Central memory CD4-positive, alpha-beta T cell (primary cell): ENCODE measurements around the gene UBL3.

ENCODE experiments used
- DNase-seq: peaks from one replicate; pipeline ENCODE4 v3.0.0; 2022

Gene UBL3

DNA sequence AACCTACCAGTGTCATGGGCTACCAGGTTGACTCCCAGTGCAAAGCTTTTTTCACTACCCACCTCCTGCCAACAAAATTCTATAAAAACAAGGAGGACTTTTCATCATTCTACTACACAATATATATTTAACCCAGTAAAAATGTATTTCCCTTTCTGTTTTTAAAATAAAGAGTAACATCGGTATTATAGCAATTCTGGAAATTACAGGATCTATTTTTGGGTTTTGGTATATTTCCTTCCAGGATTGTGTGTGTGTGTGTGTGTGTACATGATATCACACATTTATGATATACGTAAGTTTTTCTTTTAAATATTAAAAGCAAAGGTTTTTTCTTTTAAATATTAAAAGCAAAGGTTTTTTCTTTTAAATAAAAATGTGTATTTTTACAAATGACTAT, 6.0 kb upstream of the UBL3 start:
- no peak for DNase-seq

DNA sequence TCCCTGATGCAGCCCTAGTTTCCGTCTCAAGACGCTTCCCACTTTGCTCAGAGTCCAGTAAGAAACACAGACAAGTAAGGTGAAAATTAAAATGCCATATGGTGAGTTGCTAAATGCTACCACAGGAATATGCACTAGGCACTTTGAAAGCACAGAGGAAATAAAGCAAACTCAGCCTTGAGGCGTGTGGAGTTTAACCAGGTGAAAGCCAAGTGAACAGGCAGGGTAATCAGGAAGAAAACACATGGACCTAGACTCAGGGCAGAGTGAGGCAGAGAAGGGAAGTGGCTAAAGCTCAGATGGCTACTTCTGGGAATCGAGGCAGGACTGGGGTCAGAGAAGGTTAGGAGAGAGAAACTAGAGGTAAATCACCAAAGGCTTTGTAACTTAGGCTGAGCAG, 5.4 kb upstream of the UBL3 start:
- DNase-seq, result no peak

DNA sequence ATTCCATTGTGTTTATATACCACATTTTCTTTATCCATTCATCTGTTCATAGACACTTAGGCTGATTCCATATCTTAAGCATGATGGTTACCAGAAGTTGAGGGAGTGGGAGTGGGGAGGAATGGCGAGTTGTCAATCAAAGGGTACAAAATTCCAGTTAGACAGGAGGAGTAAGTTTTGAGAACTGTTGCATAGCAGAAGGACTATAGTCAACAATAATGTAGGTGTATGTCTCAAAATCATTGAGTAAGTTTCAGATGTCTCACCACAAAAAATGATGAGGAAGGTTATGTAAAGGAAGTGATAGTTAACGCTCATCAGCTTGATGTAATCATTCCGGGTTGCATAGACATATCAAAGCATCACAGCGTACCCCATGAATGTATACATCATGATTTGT, 4.6 kb upstream of the UBL3 start:
- DNase-seq, result no peak

DNA sequence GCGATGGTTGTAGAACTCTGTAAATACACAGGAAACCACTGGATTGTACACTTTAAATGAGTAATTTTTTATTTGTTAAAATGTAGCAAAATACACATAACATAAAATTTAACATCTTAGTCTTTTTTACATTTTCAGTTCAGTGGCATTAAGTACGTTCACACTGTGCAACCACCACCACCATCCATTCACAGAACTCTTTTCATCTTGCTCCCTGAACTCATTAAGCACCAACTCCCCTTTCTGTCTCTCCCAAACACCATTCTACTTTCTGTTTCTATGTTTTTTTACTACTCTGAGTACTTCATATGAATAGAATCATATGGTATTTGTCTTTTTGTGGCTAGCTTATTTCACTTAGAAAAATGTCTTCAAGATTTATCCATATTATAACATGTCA, 2.7 kb upstream of the UBL3 start:
- no peak for DNase-seq

DNA sequence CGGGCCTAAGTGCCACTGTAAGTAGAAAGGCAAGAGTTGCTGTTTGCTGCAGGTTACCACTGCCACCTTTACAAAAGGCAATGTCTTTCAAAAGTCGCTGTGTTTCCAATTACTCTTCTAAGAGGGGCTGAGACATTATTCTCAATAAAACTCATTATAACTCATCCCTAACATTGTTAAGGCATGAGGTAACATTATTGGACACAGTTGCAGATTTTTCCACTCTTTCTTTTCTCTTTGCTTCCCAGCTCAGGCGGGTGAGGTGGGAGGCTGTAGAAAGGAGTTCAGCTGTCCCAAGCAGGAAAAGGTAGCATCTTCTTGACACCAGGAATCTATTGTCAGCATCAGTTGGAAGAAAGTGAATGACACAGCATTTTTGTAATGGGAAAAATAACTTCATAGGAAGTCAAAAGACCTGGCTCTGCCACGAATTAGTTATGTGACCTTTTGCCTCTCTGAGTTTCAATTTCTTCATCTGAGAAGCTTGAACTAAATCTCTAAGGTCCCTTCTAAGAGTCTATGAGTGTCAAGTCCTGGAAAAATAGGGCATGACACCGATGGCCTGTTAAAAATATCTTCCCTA, 2.1 kb upstream of the UBL3 start:
- DNase-seq, result no peak

DNA sequence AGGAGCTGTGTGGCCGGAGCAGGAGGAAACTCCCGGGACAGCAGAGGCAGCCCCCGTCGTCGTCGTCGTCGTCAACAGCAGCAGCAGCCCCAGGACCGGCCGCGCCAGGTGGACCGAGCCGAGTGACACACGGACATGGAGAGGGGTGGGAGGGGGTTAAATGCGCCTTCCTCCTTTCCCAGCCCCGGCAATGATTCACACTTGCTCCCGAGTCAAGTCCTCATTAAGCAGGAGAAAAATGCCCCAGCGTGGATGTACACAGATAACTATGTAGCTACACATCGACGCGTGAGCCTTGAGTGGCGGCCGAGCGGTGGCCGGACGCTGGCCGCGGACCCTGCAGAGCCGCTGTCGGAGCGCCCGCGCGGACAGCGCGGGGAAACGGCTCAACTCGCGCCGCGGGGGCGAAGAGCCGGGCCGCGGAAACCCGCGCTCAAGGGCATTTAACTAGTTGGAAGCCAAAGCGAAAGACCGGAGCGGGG, 645 bp downstream of the UBL3 start:
- DNase-seq, result no peak

DNA sequence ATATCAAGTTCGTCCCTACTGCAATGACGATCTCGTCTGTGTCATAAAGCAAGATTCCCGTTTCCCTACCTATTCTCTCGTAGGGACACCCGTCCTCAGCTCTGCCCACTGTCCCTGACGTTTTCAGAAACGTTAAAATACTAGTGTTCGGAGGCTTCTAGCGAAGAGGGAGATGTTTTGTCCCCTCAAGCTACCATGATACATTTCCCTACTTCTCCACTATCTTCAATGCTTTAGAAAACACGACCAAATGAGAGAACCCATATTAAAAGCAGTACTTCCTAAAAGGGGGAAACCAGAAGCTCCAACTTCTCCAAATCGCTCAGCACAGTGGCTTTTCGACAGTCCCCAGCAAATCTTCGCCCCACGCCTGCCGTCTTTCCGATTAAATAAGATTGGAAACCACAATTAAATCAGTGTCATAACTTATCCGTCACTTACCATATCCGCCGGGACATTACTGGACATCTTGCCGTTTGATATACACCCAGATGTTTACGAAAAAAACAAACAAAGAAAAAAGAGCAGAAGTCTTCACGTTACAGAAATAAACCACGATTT, 1.3 kb downstream of the UBL3 start:
- peak; percentile 44 for DNase-seq

DNA sequence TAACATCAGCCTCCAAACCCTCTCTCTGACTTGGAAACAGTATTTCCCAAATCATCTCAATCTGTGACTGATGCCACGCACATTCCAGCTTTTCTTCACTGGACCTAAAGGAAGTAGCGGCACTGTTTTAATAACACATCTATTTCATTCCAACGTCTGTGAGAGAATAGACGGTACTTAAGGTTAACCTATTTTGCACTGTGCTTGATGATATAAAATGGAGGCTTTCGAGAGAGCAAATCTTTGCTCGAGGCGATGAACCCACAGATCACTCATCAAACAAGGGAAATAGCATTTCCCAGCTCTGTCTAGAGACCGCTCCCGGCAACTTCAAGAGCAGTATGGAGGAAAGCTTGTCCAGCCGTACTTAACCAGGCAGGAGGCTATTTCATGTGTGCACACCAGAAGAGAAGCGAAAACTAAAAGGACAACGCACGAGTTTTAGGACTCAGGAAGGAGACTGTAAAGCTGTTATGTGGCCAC, 2.9 kb downstream of the UBL3 start:
- no peak for DNase-seq

DNA sequence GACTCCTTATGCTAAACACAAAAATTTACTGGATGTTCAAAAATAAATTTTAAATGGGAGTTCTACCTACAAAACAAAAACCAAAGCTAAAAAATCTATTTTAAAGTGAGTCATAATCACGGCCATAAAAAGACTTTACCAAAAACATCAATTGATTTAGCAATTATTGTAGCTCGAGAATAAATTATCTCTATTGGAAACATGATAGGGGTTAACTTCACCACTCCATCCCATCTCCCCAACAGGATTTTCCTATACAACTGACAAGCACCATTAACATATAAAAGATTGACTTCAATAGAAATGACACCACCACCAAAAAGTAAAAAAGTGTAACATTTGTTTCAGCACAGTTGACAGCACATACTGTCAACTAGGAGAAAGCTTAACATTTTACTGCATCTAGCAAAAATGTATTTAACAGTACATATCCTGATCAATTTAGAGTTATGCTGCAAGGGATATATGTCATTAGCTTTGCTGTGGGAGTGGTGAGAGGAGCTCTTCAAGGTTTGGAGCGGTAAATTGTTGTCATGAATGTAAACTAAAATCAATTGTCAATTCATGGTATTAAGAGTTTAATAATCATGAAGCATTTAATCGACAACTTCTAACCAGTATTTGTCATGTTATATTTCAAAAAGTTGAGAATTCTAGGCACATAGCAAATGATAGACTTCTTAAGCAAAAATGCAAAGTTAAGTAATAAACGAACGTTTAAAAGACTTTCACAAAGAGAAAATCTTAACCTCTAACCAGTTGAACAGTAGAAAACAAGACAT, 3.8 kb downstream of the UBL3 start:
- DNase-seq, result no peak

DNA sequence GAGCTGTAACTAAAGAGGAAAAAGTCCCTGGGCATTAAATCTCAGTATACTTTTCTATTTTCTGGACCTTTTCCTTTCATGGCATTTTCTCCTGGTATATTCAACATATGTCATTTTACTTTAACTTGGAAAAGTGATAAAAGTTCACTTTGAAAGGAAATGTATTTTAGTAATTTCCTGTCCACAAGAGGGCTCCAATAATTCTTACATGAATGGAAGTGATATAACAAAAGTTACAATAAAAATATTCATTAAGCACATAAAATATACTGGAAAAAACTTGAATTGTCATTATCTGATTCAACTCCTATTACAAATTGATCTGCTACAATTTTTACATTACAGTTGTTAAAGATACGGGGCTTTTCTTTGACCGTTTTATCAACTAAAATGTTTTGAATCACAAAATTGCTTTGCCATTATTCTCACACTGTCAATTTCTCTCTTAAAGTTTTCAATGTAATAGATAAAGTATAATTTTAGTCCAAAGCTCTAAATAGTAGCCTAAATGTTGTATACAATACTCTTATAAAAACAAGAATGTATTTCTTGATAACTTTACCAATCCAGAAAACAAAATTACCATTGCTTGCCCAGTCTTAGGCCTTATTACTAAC, 4.9 kb downstream of the UBL3 start:
- DNase-seq, result peak; percentile 12

DNA sequence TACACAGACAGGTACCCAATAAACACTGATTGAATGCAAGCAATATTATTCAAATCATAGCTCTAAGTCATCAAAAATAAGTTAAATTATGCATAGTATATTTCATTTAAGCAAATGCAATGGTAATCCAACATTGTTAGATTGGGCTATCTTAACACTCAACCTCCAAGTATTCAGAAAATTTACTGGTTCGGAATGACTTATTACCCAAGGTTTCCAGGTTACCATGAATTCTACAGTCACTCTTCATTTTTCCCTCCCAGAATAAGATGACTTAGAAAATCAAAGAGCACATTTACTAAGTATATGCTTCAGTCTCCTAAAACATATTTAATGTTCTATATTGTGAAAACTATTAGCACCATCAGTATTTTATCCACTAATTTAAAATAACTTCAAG, 6.0 kb downstream of the UBL3 start:
- DNase-seq, result no peak

DNA sequence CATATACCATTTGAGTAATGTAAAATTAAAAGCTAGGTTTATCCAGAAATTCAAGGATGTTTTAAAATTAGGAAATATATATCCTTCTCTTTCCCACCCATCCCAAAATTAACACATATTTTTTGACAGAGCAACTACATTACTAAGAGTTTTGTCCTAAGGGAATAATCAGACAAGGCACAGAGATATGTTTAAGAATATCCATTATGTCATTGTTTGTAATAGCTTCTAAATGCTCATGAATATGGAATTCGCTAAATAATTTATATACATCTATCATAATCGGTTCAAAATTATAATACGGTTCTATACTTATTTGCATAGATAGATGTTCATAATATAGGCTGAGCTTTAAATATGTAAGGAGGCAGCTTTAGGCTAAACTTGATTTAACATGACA, 9.8 kb downstream of the UBL3 start:
- DNase-seq, result no peak

DNA sequence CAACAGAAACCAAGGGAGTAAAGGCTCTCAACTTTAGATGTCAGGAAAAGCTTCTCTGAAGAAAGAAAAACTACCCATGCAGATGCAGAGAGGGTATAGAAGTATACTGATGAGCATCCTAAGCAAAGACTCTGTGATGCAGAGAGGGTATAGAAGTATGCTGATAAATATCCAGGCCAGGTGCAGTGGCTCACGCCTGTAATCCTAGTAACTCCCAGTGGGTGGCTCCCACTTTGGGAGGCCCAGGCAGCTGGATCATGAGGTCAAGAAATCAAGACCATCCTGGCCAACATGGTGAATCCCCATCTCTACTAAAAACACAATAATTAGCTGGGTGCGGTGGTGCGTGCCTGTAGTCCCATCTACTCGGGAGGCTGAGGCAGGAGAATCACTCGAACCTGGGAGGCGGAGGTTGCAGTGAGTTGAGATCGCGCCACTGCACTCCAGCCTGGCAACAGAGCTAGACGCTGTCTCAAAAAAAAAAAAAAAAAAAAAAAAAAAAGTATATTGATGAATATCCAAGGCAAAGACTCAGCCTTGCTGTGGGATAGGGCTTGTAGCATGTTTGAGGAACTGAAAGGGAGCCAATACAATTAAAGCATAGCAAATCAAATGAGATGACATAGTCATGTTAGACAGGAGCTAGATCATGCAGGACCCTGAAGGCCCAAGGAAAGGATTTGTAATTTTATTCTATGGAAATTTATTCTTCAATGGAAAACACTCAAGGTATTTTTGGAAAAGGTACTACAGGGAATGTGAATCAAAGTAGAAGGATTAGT, 14.9 kb downstream of the UBL3 start:
- DNase-seq, result no peak

DNA sequence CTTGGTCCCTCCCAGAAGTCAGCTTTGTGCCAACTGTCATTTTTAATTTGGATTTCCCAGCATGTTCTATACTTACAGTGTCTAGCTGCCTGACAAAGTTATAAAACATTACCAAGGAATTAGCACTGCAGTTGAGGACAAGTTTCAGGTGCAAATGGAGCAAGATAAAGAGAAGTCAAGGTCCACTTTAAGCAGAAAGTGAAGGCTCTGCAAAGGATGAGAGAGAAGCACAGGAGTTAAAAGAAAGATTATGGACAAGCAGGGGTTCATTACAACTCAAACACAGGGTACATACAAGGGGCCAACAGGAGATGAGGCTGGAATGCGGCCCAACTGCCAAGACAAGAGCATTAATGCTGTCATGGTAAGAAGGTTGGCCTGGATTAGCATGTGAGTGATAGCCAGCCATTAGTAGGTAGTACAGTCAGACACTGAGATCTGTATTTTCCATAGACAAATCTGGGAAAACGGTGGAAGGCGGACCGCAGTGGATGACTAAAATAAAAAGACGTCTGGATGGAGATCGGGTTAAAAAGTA, 17.6 kb downstream of the UBL3 start:
- DNase-seq, result no peak

DNA sequence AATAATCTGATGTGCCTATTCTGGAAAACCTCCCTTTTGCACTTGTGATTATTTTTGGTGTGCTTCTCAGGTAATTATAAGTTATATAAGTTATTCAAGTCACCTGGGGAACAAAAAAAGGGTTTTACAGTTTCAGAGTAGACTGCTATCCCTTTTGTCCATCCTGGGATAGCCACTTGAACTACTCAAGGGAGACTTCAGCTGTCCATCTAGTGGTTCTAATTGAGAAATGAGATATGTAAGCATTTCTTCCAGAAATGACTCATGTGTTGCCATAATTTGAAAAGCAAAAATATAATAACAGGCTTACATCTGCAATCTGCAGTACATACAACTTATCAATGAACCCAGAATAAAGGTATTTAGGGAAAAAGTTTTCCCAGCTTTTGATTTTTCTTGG, 20.4 kb downstream of the UBL3 start:
- DNase-seq, result no peak

DNA sequence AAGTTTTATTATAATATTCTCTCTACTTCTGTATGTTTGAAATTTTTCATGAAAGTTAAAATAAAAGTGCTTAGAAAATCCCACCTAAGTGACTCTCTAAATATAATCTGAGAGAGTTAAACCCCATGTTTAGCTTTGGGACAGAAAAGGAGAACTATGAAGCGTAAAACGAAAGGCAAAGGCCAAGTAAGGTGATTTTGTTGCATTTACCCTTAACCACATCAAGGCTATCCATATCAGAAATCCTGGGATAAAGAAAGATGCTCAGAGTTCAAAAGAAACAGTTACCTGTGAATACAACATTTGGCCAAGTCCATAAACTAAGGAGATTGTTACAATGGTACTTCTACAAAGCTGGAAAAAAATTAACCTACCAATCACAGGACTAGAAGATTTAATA, 31.3 kb downstream of the UBL3 start:
- no peak for DNase-seq

DNA sequence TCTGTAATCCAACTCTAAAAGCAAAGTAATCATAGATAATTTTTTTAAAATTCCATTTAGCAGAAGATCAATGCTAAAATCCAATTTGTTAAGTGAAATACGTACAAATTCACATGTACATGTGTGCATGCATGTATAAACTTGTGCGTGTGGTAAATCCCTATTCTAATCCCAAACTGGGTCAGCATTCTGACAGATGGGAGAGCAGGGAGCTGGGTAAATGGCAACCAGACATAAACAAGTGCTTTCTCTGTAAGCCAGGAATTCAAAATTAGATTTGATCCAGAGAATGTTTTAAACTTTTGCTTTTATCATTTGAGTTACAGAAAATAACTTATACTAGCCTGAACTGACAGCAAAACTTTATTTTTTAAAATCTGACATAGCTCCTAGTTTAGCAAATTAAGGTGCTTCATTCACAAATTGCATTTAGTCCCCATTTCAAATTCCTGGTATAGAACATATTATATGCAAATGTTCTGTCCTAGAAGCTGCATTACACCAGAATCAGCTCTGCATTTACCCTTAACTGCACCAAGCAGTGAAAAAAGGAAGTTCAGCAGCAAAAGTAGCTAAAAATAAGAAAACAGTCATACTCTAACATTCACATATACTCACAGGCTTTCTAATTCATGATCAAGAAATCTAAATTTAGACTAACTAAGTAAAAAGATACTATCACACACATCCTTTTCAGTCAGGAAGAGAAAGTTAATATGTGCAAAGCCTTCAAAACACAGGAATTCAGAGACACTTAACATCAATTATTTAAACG, 32.6 kb downstream of the UBL3 start:
- no peak for DNase-seq

DNA sequence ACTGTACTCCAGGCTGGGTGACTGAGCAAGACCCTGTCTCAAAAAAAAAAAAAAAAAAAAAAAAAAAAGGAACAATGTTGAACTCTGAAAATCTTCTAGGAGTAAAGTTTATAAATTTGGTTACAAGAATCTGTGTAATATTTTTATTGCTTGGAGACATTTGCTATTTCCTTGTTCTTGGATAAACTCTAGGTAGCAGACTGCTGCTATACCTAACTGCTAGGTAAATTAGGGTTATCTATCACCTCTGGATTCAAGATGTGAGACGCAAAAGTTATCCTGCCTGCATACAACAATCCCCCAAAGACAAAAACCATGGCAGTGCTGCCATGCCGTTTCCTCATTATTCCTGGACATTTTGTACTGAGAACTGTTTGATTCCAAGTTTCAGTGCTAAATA, 33.7 kb downstream of the UBL3 start:
- no peak for DNase-seq

DNA sequence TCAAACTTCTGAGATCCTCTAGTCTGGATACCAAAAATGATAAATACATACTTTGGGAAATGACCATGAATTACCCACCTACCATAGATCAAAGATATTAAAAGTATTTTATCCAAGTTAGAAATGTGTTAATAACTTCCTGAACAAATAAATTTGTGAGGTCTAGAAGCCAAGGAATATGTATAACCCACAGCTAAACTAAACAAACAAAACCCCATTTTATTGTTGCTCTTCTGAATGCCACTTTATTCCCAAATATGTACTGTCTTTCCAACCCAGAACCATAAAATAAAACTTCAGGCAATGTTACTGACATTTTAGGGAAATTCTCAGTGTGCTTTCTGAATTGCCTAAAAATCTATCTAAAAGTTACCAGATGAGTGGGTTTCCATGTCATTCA, 35.1 kb downstream of the UBL3 start:
- no peak for DNase-seq

DNA sequence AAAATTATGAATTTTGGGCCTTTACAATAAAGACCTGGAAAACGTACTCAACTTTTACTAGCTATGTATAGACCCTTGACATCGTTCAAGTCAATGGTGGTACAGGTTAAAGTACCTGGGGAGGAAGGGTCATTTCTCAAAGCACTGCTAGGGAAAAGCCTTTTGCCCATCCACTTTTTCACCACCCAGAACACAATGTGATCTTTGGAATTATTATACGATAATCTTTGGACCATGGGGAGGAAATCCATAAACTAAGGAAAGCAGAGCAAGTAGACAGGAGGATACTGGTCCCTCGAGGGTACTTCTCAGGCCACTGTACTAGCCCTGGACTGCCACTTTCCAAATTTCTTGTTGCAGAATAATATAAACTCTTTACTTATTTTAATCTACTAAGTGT, 39.5 kb downstream of the UBL3 start:
- DNase-seq, result no peak

DNA sequence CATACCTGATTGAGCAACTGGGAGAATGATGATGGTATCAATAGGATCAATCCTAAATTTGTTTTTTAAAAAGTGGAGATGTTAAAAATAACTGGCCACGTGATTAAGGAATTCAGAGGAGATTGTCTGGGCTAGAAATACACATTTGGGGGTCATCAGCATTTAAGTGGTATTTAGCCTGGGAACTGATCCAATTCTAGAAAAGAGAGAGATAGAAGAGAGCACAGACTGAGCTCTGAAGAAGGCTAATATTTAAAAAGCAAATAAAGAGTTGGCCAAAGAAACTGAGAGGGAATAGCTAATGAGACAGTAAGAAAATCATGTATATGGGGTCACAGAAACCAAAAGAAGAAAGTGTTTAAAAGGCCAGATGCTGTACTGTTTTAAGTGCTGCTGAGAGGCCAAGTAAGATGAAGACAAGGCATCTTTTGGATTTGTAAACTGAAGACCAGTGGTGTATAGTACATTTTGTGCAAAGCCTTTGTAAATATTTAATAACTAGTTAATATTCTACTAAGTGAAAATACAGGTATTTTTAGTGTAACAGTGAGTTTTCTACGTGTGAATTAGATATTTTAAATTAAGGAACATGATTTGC, 40.2 kb downstream of the UBL3 start:
- DNase-seq, result no peak

DNA sequence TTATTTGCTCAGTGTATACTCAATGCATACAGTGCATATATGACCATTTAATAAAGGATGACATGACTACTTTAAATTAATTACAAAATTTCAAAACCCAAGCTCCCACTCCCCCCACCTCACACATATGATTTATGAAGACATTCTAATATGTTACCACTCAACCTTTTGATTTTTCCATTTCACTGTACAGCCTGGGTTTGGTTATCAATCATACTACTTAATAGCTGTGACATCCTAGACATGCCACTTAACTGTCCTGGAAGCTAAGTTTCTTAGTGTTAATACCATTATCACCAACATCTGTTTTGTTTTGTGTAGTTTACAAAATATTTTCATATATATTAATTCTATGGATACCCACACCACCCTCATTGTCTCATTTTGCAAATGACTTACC, 42.2 kb downstream of the UBL3 start:
- DNase-seq, result no peak
